ENCODE data around the gene TMEM138.
"Not testable (repeated sequence)": the region's sequence is repeated elsewhere in the genome, so short reads cannot be mapped to it uniquely, and the experiment has no call there.

TMEM138 gene

DNA sequence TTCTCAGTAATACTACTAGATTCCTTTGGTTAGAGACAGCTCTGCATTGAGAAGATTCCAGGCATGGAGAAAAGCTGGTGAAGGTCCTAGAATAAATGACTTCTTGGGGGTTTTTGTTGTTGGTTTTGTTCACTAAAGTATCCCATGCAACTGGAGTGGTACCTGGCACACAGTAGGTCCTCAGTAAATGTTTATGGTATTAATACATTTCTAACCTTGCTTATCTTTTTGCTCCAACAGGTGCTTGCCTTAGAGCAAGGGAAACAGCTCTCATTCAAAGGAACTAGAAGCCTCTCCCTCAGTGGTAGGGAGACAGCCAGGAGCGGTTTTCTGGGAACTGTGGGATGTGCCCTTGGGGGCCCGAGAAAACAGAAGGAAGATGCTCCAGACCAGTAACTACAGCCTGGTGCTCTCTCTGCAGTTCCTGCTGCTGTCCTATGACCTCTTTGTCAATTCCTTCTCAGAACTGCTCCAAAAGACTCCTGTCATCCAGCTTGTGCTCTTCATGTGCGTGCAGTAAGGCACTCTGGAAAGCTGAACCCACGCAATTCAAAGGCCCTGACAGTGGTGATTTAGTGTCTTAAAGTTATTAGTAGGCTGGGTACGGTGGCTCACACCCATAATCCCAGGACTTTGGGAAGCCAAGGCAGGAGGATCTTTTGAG lies 2.0 kb downstream of the TMEM138 start:
- no peak for DNase-seq (ENCODE audit: low read depth)

DNA sequence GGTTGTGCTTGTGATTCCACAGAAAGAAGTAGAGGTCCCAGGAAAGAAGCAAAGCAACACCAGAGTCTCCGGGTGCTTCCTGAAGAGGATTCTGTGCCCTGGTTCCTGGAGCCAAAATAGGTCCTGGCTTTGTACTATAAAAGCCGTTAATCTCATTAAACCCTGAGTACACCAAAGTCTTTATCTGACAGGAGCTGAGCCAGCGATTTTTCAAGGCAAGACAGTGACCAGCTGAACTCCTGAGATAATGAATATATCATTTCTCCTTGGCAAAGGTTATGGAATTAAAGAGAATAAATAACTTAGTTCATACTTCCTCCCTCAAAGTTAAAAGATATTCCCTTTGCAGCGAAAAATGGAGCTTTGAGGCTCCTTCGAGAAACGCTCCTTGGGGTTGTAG lies 5.2 kb downstream of the TMEM138 start:
- no peak for DNase-seq (ENCODE audit: low read depth)

DNA sequence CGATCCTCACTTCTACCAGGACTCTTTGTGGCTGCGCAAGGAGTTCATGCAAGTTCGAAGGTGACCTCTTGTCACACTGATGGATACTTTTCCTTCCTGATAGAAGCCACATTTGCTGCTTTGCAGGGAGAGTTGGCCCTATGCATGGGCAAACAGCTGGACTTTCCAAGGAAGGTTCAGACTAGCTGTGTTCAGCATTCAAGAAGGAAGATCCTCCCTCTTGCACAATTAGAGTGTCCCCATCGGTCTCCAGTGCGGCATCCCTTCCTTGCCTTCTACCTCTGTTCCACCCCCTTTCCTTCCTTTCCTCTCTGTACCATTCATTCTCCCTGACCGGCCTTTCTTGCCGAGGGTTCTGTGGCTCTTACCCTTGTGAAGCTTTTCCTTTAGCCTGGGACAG lies 6.5 kb downstream of the TMEM138 start:
- DNase-seq (ENCODE audit: low read depth), result no peak

- no peak for DNase-seq (ENCODE audit: low read depth)
Observed at GRCh38 chr11:61369372-61370348, 7.5 kb downstream of the TMEM138 start.

DNA sequence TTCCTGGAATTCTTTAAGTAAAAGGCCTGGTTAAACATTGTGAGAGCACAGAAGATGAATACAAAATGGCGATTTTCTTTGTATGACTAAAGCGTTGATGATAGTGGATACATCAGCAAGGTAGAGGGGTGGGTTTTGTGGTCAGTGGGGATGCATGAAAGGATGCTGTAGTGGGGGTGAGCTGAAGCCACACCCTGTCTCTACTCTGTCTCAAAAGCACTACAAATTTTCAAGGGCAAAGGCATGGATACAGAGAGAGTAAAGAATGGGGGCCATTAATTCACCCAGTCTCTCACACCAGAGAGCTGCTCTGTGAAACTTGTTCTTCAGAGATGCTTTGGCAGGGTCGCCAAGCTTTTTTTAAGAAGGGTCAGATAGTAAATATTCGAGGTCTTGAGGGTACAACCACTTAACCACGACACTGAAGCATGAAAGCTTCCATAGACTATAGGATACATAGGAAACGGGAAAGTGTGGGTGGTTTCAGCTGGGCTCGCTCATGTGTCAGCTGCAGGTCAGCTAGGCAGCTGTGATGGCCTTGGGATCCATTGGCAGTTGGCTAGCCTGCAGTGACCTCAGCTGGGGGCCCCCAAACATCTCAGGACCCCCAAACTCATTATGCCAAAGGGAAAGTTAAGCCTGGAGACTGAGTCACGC lies 8.3 kb downstream of the TMEM138 start:
- no peak for DNase-seq (ENCODE audit: low read depth)

GRCh38 chr11:61372659-61373420 lies 10.7 kb downstream of the TMEM138 start:
- DNase-seq (ENCODE audit: low read depth), result no peak

- no peak for DNase-seq (ENCODE audit: low read depth)
Observed at GRCh38 chr11:61375761-61376108, 13.6 kb downstream of the TMEM138 start.

- no peak for DNase-seq (ENCODE audit: low read depth)
Observed at GRCh38 chr11:61377461-61378160, 15.4 kb downstream of the TMEM138 start.

- no peak for DNase-seq (ENCODE audit: low read depth)
Observed at GRCh38 chr11:61378713-61379313, 16.6 kb downstream of the TMEM138 start.

DNA sequence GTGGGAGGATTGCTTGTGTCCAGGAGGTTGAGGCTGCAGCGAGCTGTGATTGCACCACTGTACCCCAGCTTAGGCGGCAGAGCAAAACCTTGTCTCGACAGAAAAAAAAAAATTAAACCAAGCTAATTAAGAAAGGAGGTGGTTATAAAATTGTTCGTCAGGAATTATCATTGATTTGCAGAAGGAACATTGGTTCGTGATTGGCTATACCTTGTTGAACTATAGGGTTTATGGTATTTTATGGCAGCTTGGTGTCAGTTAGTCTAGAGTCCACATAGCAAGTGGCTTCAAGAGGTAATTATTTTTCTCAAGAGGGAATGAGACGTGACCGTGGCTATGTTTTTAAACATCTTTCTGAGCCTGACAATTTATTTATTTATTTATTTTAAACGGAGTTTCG lies 18.7 kb downstream of the TMEM138 start:
- no peak for DNase-seq (ENCODE audit: low read depth)

DNA sequence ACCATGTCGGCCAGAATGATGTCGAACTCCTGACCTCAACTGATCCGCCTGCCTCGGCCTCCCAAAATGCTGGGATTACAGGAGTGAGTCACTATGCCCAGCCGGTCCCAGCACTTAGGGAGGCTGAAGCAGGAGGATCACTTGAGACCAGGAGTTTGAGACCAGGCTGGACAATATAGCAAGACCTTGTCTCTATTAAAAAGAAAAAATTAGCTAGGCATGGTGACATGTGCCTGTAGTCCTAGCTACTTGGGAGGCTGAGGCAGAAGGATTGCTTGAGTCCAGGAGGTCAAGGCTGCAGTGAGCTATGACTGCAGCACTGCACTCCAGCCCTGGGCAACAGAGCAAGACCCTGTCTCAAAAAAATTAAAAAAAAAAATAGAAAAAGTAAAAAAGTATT lies 21.7 kb downstream of the TMEM138 start:
- DNase-seq (ENCODE audit: low read depth), result not testable (repeated sequence)

- DNase-seq (ENCODE audit: low read depth), result no peak
Observed at GRCh38 chr11:61384271-61385242, 22.4 kb downstream of the TMEM138 start.

- no peak for DNase-seq (ENCODE audit: low read depth)
Observed at GRCh38 chr11:61390161-61390560, 28.0 kb downstream of the TMEM138 start.

- no peak for DNase-seq (ENCODE audit: low read depth)
Observed at GRCh38 chr11:61392981-61393595, 30.9 kb downstream of the TMEM138 start.

DNA sequence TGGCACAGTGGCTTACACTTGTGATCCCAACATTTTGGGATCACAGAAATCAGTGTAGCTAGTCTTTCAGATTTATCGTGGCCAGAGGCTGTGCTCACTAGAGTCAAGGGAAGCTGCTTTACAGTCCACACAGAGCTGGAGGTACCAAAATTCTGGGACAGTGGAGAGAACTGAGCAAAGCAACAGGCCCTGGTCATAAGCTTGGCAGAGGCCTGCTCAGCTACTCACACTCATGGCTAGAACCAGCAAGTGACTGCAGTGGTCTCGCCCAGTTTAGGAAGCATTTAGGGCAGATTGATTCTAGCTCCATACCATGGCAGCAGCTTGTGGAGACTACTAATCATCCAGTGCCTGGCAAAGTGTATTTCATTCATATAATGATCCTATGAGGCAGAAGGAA lies 39.0 kb downstream of the TMEM138 start:
- no peak for DNase-seq (ENCODE audit: low read depth)

DNA sequence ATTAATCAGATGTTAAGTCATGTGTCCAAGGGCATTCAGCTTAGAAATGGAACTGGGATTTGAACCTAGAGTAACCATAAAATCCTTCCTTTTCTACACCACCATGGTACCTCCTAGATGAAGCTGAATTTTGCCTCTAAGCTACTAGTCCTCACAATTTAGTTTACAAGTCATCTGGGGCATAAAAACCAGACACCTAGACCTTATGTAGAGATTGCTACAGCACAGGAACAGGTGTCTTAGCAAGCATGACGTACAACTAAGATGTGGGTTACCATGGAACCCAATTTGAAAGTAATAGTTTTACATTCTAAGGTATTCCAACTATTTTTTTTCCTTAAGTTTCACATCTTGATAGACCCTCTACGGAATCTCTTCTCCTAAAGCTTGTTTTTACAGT lies 39.4 kb downstream of the TMEM138 start:
- no peak for DNase-seq (ENCODE audit: low read depth)

DNA sequence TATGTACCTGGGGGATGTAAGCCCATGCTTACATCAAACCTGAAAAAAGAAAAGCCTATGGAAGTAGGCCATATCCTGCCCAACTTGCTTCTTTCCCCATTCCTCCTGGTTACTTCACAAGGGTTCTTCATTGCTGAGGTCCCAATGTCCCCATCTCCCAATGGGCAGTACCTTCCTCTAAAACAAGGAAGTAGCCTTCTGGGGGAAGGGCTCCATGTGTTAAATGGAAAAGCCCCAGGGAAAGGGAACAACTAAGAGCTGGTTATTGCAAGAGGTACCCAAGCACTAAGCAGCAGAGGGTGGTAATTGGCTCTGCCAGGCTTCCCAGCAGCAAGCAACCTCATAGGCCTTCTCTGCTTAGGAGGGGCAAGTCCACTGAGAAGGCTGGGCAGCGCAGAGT lies 41.5 kb downstream of the TMEM138 start:
- DNase-seq (ENCODE audit: low read depth), result no peak

DNA sequence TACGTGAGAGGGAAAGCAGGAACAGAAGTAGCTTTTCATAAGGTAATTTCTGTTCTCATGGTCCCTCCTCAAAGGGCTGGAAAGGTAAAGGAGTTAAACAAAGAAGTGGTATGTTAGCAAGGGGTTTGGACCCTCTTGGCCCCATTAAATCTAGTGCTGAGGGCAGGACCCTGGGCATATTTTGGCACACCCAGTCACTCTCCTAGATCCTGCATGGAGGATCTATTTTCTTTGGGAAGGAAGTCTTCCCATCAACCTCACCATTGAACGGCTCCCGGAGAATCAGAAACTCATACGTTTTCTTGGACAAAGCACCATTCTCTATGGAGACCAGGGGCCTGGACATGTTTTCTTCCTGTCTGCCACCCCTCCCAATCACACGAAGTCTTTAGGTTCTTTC lies 41.9 kb downstream of the TMEM138 start:
- DNase-seq (ENCODE audit: low read depth), result no peak

- DNase-seq (ENCODE audit: low read depth), result no peak
Observed at GRCh38 chr11:61404641-61405040, 42.5 kb downstream of the TMEM138 start.

Measured in stimulated activated CD4-positive, alpha-beta T cell treated with anti-CD3 and anti-CD28 coated beads, Interleukin-2, amount 100 ng/mL, for 4 hours (primary cell).